ENCODE data around the gene HEPH.

GRCh38 chrX:66200050-66200664 is 36.1 kb downstream of the HEPH start:
- TF ChIP-seq, protein P1, sequence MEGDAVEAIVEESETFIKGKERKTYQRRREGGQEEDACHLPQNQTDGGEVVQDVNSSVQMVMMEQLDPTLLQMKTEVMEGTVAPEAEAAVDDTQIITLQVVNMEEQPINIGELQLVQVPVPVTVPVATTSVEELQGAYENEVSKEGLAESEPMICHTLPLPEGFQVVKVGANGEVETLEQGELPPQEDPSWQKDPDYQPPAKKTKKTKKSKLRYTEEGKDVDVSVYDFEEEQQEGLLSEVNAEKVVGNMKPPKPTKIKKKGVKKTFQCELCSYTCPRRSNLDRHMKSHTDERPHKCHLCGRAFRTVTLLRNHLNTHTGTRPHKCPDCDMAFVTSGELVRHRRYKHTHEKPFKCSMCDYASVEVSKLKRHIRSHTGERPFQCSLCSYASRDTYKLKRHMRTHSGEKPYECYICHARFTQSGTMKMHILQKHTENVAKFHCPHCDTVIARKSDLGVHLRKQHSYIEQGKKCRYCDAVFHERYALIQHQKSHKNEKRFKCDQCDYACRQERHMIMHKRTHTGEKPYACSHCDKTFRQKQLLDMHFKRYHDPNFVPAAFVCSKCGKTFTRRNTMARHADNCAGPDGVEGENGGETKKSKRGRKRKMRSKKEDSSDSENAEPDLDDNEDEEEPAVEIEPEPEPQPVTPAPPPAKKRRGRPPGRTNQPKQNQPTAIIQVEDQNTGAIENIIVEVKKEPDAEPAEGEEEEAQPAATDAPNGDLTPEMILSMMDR (IDR thresholded peaks at IDR 0.05): no peak
- TF ChIP-seq POLR2AphosphoS5 (IDR thresholded peaks at IDR 0.05): no peak

Data from prostate gland (tissue), 2 donors.